Measurements from ENCODE around the gene PPP2R2C.

GRCh38 chr4:6390356-6390755 lies 82.1 kb downstream of the PPP2R2C start:
- no peak for TF ChIP-seq CTCF (conservative IDR thresholded peaks at IDR 0.05; ENCODE audit: low read length)
- TF ChIP-seq EZH2phosphoT487 (IDR thresholded peaks at IDR 0.05; ENCODE audit: borderline replicate concordance): no peak
